ENCODE results near the gene PRODH.
"Not testable (repeated sequence)": the region's sequence is repeated elsewhere in the genome, so short reads cannot be mapped to it uniquely, and the experiment has no call there.

PRODH gene

DNA sequence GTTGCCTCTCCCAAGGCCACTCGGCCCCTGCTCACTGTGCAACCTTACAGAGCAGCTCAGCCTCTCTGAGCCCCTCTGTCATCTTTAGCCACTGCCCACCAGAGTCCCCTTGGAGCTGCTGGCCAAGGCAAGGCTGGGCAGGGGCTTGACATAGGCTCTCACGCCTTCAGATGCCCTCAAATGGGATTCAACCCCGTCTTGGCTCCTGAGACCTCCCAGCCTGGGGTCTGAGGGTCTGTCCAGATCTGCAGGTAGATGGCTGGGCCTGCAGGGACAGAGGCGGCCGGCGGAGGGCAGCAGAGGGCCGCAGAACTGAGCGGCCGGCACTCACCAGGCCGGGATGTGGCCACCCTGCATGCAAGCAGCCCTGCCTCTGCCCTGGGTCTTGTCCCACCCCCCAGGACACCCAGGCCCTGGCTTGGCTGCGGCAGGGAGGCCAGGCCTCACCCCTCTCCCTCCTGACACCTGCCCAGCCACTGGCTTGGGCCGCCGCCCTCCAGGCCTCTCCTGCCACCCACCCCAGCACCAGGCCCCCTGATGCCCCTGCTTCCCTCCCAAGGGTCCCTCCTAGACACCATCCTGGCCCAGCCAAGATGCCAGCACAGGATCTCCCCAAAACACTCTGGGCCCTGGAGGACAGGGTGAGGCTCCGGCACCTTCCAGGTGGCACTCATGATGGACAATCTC, 18.4 kb upstream of the PRODH start:
- peak; percentile 18 for DNase-seq (ENCODE audit: low read depth)

DNA sequence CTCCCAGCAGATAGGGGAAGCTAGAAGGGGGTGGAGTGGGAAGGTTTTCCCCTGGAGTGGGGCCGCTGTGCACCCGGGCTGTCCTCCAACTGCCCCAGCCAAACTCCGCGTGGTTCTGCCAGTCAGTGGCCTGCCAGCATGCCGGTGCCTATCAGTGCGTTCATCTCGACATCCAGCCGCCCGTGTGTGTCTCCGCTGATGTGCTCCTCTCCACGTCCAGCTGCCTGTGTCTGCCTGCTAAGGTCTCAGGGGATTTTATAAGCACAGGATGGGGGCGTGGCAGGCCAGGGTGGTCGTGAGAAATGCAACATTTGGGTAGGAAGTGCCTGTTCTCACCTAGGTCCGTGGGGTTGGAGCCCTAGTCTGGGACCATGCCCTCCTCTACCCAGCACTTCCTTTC, 17.0 kb upstream of the PRODH start:
- DNase-seq (ENCODE audit: low read depth), result not testable (repeated sequence)

DNA sequence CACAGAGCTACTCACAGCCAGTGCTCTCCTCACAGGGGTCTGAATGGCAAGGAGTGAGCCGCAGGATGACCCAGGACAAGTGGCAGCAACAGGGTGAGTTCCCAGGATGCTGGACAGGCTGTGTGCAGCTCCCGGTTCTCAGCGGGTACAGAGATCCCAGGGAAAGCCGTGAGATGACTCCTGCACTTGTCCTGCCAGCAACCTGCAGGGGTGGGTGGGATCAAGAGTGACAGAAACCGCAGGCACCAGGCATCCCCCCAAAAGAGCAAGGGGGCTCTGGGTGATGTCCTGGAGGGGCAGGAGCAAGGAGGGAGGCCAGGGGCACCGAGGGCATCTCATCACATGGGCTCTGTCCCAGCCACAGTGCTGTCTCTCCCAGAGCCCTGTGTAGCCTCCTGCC, 15.9 kb upstream of the PRODH start:
- DNase-seq (ENCODE audit: low read depth), result no peak

DNA sequence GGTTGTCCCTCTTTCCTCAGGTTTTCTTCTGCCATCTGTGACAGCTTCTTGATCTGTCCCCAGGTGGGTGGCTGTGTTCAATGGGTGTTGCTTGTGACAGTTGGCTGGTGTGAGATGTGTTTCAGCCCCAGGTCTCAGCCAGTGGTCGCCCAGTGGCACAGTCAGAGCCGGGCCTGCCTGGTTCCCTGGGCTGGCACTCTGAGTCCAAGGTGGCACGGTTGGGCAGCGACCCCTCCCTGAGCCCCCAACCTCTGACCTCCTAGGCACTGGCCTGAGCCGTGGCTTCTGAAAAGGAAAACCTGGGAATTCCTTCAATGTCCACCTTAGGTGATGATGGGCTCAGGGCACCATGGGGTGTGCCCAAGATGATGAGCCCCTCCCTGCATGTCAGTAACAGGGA, 14.0 kb upstream of the PRODH start:
- DNase-seq (ENCODE audit: low read depth), result no peak

DNA sequence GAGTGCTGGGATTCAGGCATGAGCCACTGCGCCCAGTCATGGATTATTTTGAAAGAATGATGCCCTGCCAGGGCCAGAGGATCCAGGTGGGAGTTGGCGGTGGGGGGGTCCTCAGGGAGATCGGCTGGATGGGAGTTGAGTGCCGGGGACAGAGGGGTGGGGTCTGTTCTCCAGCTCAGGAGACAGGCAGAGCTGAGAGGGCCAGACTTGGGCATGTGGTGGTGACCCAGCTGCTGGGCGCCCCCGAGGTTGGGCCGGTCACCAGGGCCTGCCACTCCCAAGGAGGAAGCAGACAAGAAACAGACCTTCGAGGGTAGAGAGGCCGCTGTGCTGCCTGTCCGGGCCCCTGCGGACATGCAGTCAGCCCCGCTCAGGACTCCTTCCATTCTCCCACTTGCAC, 11.8 kb upstream of the PRODH start:
- DNase-seq (ENCODE audit: low read depth), result no peak

DNA sequence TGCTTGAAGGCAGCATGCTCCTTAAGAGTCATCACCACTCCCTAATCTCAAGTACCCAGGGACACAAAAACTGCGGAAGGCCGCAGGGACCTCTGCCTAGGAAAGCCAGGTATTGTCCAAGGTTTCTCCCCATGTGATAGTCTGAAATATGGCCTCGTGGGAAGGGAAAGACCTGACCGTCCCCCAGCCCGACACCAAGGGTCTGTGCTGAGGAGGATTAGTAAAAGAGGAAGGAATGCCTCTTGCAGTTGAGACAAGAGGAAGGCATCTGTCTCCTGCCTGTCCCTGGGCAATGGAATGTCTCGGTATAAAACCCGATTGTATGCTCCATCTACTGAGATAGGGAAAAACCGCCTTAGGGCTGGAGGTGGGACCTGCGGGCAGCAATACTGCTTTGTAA, 11.0 kb upstream of the PRODH start:
- DNase-seq (ENCODE audit: low read depth), result not testable (repeated sequence)

DNA sequence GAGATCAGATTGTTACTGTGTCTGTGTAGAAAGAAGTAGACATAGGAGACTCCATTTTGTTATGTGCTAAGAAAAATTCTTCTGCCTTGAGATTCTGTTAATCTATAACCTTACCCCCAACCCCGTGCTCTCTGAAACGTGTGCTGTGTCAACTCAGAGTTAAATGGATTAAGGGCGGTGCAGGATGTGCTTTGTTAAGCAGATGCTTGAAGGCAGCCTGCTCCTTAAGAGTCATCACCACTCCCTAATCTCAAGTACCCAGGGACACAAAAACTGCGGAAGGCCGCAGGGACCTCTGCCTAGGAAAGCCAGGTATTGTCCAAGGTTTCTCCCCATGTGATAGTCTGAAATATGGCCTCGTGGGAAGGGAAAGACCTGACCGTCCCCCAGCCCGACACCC, 2.6 kb upstream of the PRODH start:
- not testable (repeated sequence) for DNase-seq (ENCODE audit: low read depth)

DNA sequence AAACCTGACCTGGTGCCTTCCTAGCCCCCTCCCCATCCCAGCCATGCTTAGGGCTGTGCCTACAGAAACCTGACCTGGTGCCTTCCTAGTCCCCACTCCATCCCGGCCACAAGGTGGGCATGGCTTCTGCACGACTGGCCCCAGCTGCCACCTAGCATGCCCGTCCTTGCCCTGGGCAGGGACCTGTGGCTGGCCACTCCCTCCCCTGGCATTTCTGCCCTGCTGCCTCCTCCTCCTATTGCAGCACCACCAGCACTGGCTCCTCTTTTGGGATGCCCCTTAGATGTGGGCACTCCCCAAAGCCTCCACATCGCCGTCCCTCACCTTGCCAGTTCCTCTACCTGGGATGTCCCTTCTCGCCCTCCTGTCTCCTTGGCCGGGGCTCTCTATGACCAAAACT, 1.4 kb downstream of the PRODH start:
- not testable (repeated sequence) for DNase-seq (ENCODE audit: low read depth)

DNA sequence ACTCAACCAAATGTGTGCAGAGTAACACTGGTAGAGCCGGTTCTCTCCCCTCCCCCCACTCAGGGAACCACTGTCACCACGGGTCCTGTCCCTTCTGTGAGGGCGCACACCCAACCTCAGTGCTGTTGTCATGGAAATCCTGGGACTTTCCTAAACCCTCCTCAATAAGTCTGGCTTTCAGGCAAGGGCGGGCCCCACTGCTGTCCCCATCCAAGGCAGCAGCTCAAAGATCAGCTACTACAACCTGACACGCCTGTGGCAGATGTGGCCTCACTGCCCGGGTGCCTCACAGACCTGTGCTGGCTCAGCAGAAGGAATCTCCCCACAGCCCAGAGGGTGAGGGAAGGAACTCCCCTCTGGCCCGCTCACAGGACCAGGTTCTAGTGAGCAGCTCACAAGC, 2.2 kb downstream of the PRODH start:
- DNase-seq (ENCODE audit: low read depth), result no peak

DNA sequence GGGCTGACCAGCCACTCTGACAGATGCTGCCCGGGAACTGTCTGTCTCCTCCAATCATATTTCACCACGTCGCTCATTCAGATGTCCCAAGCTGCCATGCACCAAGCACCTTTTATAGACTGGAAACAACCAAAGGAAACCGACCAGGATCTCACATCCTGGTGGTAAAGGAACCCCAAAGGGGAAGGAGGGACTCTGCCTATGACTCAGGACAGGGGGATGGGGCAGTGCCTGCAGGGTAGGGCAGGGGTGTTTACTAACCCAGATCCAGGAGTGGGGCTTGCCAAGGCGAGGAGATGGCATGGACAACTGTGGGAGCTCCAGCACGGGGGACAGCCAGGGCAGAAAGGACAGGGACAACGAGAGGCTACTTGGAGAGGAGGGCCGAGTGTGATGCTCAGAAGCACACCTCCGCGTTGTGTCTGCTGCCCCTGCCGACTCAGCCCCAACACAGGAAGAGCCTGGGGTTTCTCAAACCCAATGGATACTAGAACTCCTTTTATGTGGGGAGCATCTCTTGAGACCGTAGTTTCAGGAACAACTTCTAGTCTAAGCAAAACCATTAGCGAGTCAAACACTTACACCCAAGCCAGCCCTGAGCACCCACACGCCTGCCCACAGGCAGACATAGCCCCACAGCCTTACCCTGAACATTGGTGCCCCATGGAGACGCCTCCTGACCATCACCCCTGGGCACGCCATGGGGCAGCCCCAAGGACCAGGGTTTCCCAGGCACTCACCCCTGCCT, 4.0 kb downstream of the PRODH start:
- no peak for DNase-seq (ENCODE audit: low read depth)

DNA sequence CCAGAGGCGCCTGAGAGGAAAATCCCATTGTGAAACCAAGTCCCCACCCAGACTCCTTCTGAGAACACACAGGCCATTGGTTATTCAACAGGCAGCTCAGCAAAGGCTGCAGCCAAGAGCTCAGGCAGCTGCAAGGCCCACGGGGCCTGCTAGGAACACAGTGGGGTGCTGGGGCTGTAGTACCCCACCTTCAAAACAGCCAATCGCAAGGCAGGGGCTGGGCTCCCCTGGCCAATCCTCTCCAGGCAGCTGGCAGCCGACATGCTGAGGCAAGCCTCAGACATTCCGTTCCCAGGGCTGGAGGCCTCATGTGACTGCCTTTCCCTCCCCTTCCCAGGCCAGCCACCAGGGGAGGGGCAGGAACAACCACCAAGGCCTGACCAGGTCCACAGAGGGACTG, 6.6 kb downstream of the PRODH start:
- no peak for DNase-seq (ENCODE audit: low read depth)

DNA sequence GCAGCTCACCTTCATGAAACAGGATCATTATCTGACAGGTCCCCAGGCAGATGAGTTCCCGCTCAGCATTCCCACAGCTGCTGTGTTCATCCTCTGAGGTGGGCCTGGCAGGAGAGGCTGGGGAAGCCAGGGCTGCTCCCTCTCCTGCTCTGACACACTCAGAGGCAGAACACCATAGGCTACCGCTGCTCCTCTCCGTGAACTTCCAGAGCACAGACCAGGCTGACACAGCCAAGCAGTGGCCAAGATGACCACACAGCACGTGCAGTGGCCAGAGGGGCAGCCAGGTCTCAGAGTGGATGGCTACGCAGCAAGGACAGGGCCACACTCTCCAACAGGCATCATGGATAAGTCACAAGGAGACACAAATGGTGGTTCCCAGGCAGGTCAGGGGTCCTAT, 8.5 kb downstream of the PRODH start:
- DNase-seq (ENCODE audit: low read depth), result no peak

DNA sequence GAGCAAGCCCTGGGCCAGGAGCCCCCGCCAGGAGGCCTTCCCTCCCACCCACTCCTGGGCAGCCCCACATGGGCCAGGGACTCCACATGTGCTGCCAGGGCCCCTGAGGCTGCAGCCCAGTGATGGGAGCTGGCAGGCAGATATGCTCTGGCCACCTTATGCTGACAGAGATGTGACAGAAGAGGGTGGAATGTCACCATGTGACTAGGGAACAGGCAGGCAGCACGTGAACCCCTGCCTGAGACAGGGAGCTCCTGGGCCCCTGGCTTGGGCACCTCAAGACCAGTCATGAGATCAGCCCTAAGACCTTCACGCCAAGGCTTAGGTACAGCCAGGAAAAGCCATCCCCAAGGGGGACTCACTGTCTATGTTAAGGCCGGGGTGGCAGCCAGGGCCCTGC, 9.1 kb downstream of the PRODH start:
- DNase-seq (ENCODE audit: low read depth), result no peak

DNA sequence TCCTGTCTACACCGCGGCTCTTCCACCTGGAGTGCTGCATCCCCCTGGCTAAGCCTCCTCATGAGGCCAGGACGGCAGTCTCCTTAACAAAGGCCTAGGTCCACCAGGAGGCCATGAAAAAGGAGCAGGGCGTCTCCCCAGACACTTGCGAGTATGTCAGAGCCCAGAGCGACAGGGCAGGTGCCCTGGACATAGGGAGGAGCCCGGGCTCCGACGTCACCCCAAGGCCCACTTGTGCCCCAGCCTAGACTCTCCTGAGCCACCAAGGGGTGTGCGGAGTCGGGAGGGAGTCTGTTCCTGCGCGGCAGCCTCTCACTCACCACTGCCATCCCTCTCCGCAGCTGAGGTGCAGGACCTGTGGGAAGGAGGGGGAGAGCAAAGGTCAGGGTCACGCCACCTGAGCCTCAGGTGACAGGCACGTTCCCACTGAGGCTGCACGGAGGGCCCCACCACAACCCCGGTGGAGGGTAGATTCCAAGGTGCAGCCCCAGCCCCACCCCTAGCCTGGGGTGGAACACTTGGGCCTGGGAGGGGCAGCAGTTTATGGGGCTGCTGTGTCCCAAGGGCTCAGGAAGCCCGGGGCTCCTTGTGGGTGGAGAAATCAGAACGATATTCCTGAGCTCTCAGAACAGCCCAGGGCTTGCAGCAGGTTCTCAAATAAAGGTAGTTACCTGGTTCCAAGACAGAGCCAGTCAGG, 10.6 kb downstream of the PRODH start:
- DNase-seq (ENCODE audit: low read depth), result no peak

DNA sequence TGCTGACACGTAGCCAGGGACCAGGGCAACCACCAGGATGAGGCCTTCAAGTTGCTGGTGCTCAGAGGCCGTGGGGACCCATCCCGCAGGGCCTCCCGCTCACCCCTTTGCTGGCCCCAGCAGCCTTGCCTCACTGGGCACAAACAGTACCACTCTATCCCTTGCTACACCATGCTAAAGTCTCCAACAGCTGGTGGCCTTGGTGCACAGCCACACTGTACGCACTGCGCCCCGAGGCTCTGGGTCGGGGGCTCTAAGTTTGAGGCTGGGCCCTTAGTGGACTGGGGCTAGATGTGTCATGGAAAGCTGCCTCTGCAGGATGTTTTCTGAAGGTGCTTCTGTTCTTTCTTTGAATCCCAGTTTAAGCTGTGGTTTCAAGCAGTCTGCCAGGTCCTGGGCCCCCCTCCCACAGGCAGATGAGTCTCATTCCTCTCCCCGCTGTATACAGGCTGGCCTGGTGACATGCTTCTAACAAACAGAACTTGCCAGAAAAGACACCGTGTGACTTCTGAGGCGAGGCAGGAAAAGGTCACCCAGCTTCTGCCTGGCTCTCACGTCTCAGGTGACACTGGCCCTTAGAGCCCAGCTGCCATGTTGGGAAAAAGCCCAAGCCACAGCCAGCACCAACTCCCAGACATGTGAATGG, 15.7 kb downstream of the PRODH start:
- DNase-seq (ENCODE audit: low read depth), result not testable (repeated sequence)

DNA sequence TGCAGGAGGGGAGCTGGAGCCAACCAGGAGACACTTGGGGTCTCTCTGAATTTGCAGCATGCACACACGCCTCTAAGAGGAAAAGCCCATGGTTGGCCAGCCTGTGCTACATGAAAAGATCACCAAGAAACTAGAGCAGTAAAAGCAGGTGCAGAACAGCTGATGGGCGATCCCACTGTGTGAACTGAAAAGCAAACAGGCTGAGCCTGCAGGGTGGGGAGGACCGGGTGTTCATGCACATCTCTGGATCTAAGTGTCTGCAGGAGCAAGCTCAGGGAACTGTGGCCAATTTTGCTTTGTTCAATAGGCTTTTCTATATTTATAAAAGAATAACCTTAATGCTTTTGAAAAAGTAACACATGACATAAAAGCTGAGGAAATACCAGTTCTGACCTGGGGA, 18.3 kb downstream of the PRODH start:
- not testable (repeated sequence) for DNase-seq (ENCODE audit: low read depth)

DNA sequence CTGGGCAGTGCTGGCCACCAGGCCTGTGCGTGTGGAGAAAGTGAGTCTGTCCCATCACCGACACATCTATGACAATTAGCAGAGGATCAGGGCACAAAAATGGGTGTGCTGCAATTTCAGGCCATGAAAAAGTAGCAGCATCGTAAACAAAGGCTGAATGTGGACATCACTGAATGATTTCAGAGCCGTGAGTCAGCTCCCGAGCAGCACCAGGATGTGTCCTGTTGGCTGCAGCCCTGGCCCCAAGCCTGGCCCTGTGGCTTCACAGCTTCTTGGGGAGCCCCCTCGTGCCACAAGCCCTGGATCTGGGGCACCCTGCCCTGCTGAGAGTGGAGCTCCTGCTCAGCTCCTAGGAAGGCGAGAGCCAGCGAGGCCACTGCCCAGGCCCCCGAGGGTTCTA, 20.5 kb downstream of the PRODH start:
- not testable (repeated sequence) for DNase-seq (ENCODE audit: low read depth)

DNA sequence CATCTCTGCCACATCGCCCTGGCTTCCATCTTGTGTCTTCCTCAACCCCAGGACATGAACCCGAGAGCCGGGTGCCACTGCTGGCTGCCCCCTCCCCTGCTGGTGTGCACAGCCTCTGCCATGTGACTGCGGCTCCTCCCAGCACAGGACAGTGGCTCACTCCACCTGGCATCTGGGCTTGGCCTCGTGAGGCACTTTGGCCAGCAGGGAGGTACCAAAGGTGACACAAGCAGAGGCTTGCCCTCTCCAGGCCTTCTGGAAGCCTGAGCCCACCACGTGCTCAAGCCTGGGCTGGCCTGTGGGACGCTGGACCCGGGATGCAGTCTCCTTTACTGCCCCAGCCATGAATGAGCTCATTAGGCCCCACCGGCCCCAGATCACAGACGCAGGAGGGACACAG, 21.5 kb downstream of the PRODH start:
- DNase-seq (ENCODE audit: low read depth), result not testable (repeated sequence)

DNA sequence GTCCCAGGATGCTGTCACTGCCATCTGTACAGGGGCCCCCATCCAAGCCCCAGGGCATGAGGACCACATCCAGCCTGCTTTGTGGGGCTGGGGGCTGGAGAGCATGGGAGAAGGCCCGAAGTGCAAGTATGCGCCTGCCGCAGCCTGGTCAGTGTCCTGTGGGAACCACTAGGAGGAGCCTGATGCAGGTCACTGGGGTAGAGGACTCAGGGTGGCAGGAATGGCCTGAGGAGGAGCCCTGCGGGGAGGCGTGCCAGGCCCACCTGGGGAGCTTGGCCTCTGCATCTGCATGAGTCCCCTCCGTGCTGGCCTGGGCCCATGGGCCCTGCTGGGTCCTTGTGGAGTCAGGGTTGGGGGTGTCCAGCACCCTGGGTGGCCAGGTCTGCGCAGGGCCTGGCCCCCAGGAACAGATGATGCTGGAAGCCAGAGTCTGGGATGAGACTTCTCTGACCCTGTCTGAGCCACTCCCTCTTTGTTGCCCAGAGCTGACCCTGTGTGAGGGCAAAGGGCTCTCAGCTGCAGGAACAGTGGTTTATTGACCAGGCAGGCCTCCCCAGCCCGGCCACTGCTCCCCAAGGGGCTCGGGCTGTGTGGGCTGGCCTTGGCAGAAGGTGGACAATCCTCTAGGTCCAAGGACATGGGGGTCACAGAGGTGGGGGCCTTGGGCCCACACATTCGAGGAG, 23.7 kb downstream of the PRODH start:
- not testable (repeated sequence) for DNase-seq (ENCODE audit: low read depth)

DNA sequence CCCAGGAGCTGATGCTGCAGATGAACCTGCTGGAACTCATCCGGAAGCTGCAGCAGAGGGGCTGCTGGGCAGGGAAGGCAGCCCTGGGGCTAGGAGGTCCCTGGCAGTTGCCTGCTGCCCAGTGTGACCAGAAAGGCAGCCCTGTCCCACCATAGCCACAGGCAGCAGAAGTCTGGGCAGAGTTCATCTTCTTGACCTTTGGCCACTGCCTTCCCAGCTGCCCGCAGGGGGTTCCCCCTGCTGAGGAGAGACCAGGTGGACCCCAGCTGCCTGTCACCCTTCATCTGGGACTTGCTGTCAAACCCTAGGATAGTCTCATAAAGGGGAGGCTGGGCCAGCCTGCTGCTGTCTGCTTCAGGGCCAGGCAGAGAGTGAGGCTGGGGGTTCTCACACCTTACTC, 24.6 kb downstream of the PRODH start:
- not testable (repeated sequence) for DNase-seq (ENCODE audit: low read depth)

DNA sequence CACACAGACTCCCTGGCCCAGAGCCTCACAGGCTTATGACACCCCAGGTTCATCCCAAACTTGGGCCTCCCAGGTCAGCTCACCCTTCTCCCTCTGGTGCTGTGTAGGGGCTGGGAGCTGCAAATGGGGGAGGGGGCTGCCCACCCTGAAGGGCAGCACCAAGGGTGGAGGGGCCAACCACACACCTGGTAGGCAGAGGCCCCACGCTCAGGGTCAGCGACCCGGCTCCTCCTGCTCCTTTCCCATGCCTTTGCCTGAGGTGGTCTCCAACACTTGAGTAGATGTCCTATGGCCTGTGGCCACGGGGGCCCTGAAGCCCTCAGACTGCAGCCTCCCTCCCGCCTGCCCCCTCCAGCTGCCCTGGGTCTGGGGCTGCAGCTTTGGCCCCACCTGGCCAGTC, 26.5 kb downstream of the PRODH start:
- DNase-seq (ENCODE audit: low read depth), result no peak

DNA sequence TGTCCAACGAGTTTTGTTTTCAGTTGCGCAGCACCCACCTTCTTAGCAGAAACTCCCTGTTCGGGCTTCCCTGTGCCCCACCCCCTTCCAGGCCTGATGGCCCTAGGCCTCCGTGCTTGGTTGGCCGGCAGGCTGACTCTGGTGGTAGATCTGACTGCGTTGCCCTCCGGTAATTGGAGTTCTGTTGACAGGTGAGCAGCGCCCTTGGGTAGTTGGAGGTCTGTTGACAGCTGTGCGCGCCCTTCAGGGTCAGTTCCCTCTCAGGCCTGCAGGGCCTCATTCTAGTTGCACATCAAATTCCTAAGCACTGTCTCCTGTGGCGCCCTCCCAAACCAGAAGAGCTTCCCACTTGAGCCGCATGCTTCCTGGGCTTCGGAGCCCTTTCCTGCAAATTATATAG, 29.2 kb downstream of the PRODH start:
- DNase-seq (ENCODE audit: low read depth), result no peak

Measured in T follicular helper cell (primary cell).